ENCODE data around the gene PRKCE.

Gene PRKCE

DNA sequence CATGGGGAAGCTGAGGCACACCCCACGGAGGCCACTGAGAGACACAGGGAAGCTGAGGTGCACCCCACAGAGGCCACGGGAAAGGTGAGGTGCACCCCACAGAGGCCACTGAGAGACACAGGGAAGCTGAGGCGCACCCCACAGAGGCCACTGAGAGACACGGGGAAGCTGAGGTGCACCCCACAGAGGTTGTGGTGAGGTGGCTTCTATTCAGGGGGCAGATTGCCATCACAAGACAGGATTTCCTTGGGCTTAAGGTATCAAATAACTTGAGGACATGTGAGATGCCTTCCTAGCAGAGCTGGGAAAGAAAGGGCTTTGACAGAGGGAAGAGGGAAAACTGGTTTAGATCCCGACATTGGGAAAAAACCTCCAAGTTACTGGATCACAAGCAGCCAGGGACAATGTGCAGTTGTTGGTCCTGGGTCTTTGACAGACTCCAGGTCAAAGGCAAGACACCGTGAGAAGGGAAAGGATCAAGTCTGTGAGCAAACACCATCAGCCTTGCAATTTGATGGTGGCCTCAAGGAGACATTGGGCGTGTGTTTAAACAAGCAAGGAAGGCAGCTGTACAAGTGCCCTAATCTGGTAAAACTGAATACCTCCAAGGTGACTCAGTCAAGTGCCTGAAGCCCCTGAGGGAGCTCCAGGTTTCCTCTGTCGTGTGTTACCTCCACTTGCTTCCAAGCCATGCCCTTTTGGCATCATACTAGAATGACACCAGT is 512.5 kb downstream of the PRKCE start:
- DNase-seq, result no peak

DNA sequence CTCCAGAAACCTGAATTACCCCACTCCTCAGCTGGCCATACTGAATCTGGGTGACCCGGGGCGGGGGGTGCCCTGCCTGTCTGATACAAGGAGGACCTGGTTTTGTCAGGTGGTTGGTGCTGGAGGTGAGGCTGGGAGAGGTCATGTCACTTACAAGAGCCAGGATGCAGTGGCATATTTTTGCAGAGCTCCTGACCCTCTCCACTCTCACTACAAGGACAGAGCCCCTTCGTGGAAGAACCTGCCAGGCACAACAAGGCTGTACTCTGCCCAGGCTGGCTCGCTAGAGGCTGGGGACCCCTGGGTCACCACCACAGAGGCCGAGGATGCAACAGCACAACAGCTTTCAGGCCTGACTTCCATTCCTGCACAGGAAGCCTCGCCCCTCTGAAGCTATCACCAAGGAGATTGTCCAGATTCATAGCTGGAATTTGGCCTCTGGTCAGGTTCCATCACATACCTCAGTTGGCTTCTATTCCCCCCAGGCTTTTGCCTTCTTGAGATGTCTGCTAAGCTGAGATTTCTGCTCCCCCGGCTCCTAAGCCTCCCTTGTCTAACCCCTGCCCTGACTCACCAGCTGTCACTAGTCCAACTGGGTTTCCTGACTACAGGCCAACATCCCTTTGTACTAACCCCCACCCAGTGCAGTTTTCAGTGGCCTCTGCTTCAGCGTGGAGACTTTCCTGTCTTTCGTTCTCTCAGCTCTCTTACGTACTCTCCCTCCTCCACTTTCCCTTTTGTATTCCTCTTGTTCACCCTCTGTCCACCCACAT is 513.2 kb downstream of the PRKCE start:
- no peak for DNase-seq

DNA sequence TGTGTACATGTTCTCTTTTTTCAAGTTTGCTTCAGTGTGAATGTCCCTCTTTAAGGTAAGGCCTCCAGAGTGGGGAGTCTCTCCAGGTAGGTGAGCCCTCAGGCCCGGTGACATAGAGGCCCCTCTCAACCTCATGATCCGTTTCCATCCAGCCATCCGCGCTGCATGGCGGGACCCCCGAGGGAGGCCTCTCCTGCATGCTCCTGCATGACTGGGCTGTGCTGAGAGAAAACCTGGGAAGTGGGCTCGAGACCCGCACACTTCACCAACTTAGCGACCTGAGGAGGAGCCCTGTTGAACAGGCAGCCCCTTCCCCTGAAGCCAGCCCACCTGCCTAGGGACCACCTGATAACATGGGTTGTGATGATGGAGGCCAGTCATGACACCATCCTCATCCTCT is 514.4 kb downstream of the PRKCE start:
- no peak for DNase-seq

DNA sequence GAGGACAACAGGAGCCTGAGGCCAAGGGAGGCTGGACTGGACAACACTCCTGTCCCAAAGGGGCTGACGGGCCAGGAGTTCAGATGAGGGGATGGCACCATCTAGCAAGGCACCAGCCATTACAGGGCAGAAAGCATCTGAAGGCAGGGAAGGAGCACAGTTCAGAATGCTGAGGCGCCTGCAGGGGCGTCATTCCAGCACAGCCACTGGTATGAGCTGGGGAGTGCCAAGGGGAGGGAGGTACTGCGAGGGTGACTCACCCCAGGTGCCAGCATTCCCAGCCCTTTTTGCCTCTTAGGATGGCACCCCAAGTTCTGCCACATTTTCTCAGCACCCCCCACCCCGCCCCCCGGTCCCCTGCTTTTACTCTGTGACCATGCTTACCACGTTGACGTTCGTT is 515.9 kb downstream of the PRKCE start:
- DNase-seq, result no peak

DNA sequence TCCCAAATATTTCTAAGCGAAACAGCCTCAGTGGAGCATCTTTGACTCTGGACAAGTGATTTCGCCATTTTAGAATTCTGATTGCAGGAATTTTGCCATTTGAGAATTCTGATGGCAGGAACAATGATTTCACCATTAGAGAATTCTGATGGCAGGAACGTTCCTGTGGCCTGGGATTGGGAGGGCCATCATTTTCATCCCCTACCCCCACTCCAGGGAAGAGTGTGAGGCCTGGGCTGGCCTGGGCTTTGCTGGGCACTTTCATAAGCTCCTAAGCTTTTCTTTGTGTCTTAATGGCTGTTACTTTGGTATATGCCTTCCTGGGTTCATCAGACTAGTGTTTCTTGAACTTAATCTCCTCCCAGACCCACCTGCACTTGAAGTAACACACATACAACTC is 516.4 kb downstream of the PRKCE start:
- DNase-seq, result no peak

GRCh38 chr2:46169467-46169866 is 518.0 kb downstream of the PRKCE start:
- DNase-seq, result no peak

DNA sequence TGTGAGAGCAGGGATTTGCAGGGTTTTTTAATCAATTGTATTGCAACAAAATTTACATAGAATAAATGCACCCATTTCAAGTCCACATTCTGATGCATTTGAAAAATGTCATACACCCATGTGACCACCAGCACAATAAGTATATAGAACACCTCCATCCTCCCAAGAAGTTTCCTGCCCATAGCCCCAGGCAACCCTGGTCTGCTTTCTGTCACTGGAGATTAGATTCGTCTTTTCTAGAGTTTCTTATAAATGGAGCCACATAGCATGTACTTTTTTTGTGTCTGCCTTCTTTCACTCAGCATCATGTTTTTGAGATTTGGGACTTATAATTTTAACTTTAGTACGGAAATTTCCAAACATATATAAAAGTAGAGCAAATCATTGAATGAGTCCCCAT is 518.6 kb downstream of the PRKCE start:
- DNase-seq, result no peak

DNA sequence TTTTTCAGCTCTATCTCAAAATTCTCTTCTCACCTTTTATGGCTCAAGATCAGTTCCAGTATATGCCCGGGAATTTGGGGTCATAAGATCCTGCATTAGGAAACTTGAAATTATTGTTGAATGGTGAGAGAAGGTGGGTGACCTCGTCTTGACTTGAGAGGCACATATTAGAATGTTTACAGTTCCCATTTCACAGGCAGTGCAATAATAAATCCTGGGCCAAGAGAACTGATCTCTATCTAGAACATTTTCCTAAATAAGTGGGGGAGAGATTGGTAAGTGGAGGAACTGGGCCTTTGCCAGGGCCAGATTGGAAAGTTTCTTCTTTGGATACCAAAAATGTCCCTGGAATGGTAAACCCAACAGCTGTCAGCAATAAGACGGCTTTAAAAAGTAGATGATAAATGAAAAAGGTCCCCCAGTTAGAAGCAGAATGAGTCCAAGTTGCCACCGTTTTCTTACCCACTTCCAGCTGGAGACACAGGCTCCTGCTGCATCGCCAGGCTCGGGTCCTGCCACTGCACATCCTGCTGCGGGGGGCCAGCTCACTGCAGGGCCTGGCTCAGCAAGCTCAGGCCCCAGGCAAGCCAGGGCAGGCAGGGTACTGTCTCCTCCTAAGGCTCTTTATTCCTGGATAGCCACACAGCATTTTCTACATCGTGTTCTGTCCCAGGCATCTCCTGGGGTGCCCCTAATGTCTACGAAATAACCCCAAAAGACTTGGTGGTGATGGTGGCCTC is 519.3 kb downstream of the PRKCE start:
- DNase-seq, result no peak

DNA sequence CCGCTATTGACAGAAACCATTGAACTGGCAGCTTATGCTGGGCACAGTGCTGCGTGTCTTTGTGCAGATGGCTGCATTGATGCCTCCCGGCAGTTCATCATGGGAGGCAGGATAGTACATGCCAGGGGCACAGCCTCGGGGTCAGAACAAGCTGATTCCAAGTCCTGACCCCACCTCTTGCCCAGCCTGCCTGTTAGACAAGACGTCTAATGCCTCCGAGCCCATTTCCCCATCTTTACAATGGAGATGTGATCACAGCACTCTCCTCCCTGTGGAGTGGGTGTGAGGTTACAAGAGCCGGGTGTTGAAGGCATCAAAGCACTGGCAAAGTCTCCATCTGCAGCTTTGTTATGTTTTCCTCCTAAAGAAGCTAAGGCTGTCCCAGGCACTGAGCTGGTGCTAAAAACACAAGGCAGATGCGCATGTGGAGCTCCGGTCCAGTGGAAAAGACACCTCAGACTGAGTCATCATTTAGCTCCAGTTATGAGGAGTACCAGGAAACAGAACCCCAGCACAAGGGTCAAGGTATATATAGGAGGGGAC is 520.0 kb downstream of the PRKCE start:
- DNase-seq, result no peak

- DNase-seq, result no peak
Measured at GRCh38 chr2:46171996-46172546, 520.6 kb downstream of the PRKCE start.

DNA sequence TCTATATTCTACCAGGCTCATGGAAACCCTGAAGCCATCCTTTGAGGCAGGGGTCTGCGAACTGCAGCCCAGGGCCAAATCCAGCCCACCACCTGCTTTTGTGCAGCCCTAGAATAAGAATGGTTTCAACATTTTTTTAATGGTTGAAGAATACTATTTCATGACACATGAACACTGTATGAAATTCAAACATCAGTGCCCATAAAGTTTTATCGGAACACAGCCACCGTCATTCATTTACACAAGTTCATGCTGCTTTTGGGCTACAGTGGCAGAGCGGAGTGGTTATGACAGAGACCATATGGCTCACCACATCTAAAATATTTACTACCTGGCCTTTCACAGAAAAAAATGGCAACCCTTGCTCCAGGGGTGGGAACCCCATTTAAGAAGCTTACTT is 521.6 kb downstream of the PRKCE start:
- no peak for DNase-seq

GRCh38 chr2:46173636-46174250 is 522.3 kb downstream of the PRKCE start:
- no peak for DNase-seq

GRCh38 chr2:46174345-46175170 is 523.1 kb downstream of the PRKCE start:
- no peak for DNase-seq

DNA sequence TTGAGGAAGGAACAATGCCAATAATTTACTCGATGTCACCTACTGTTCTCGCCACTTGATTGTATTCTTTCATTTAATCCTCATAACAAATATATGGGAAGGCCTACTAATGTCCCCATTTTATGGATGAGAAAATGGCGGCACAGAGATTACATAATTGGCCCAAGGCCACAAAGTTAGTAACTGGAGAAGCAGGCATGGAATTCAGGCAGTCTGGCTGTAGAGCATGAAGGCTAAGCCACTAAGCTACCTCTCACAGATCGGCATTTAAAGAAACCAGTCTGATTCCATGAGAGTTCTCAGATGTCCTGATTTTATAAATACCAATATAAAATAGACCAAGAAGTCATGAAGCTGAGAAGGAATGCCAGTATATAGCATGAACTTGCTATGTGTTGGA is 523.9 kb downstream of the PRKCE start:
- no peak for DNase-seq

DNA sequence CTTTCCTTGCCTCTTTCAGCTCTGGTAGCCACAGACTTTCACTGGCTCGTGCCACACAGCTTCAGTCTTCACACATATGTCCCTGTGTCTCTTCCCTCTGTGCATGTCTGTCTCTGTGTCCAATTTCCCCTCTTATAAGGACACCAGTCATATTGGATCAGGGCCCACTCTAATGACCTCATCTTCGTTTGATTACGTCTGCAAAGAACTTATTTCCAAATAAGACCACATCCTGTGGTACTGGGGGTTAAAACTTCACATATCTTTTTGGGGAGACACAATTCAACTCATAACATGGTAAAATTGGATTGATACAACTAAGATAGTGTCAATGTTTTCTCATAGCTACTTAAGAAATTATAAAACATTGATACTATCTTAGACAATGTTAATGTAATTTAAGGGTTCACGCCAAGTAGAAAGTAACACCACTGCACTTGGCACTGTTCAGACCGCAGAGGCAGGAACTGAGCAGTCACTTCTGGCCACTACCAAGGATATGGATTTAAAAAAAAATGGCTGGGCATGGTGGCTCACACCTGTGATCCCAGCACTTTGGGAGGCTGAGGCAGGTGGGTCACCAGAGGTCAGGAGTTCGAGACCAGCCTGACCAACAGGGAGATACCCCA is 526.1 kb downstream of the PRKCE start:
- DNase-seq, result no peak

DNA sequence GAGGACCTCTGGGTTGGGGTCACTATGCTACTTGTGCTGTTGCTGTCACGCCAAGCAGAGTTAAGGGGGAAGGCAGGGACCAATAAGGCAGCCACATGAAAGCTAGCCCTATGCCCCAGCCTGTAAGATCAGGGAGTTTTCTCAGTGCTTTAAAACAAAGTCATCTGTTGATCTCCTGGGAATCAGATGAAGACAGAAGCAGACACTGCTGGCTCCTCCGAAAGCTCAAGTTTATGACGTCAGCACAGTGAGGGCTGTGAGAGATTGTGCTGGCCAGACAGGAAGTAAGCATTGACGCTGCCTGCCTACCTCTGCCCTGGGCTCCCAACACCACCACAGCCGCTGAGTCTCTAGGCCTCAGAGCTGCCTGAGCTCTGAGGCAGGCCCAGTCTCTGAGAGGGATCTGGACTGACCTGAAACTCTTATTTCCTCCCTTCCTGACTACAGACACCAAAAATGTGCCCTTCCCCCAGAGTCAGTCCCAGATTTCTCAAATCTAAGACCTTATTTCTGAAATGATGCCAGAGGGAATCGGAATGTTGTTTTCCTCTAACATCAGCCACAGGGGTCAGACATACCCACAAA is 527.7 kb downstream of the PRKCE start:
- peak; percentile 35 to 53 for DNase-seq

DNA sequence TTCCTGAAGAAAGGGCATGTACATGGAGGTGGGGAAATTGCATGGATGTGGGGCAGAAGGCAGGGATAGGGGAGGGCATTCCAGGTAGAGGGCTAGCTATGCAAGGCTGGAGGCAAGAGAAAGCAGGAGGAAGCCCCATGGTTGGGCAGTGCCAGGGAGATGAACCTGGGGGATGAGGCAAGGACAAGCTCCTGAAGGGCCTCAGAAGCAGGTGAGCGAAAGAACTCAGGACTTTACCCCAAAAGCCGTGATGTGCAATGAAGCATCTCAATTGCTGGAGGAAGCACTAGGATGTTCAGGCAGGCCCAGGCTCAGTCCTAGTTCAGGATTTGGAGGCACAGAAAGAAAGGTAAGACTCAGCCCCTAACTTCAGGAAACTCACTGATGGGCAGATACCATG is 528.7 kb downstream of the PRKCE start:
- no peak for DNase-seq

DNA sequence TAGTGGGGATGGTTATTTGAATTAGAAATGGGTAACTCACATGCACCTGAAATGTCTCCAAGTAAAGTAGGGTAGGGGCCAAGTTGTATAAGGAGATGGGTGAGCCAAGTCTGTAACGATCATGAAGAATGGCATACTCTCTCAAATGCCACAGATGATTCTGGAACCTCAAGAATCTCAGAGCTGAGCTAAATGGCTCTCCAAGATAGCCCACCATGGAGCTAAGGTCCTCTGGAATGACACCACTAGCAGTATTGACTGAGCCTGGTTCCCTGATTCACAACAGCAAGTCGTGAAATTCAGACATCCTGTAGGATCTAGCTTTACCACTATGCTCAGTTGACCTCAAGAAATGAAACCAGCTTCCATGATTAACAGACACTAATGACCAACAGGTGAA is 529.8 kb downstream of the PRKCE start:
- DNase-seq, result no peak

DNA sequence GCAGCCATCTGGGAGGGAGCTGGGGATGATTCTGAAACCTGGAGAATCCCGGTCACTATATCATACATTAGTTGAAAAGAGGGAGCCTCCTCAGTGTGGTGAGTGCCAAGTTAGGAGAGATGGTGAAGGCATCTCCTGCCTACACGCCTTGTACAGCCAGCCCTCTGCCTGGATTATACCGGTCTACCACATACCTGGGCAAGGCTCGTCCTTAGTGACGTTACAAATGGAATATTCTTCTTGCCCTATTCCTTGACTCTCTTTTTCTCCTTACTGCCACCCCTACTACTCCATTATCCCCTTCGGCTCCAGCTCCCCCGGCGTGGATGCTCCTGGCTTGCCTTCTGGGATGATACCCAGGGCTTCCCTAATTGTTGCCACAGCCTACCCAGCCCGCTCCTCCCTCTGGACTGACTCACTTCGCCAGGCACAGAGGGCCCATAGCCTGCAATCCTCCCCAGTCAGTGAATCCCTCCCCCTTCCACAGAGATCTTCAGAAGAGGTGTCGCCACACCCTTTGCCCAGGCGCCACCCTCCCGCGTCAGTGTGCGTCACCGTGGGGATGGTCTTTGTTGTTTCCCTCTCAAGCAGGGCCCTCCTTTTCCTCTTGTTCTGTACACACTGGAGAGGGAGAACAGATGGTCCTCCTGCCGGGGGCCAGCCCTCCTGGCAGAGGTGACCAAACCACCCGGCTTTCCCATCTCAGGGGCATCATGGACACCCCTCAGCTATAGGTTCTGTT is 530.5 kb downstream of the PRKCE start:
- no peak for DNase-seq

DNA sequence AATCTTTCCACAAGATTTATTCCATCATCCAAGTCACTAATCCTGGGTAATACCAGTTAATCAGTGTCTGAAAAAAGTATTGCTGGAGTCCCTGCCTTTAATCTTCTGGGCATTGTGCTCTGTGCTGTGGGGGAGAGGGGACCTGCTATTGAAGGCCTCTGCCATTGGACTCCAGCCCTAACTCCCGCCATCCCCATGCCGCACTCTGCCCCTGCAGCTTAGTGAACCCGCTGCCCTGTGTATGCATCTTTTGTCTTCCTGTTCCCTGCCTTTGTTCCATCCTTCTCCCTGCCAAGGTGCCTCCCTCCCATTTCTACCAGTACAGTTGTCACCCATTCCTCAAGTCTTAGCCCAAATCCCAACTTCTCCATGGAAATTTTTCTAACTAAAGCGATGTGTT is 532.0 kb downstream of the PRKCE start:
- no peak for DNase-seq
